WTC11 (cell line): ENCODE measurements around the gene NEUROG2.

Source experiments
- CREM ChIP-seq: sonication (generic); formaldehyde crosslinking; IDR thresholded peaks from 2 replicates; pipeline ENCODE4 v1.8.1; 2022; ENCODE audit warnings: mild to moderate bottlenecking, missing genetic modification reagents, moderate library complexity
- CTCF ChIP-seq: fragments of 200-600 bp; IDR thresholded peaks from 2 replicates; pipeline ENCODE4 v1.8.0; 2022; ENCODE audit warnings: antibody characterized with exemption
- E2F4 ChIP-seq: sonication (generic); formaldehyde crosslinking; IDR thresholded peaks from 2 replicates; pipeline ENCODE4 v1.8.1; 2022; ENCODE audit warnings: low read depth, mild to moderate bottlenecking, moderate library complexity, missing genetic modification reagents, borderline replicate concordance
- FOXK1 ChIP-seq: sonication (generic); formaldehyde crosslinking; IDR thresholded peaks from 2 replicates; pipeline ENCODE4 v1.8.0; 2022; ENCODE audit warnings: mild to moderate bottlenecking, moderate library complexity, missing genetic modification reagents
- GTF2I ChIP-seq: fragments of 250-450 bp; sonication (Bioruptor Pico); conservative IDR thresholded peaks from 2 replicates; pipeline ENCODE4 v1.4.0; 2021; ENCODE audit warnings: mild to moderate bottlenecking
- SP1 ChIP-seq: sonication (generic); formaldehyde crosslinking; conservative IDR thresholded peaks from 2 replicates; pipeline ENCODE4 v1.8.1; 2022; ENCODE audit warnings: missing genetic modification reagents
- TF ChIP-seq, protein P1 (sequence below): sonication (generic); formaldehyde crosslinking; IDR thresholded peaks from 2 replicates; pipeline ENCODE4 v1.8.1; 2022; ENCODE audit warnings: low read depth, missing genetic modification reagents, borderline replicate concordance
- TF ChIP-seq, protein P2 (sequence below): sonication (generic); formaldehyde crosslinking; conservative IDR thresholded peaks from 2 replicates; pipeline ENCODE4 v1.8.1; 2022; ENCODE audit warnings: mild to moderate bottlenecking, missing genetic modification reagents

- TF ChIP-seq SP1 (no peak), E2F4 (CRISPR knock-in tag) (no peak), CTCF (no peak), GTF2I (CRISPR knock-in tag) (no peak), FOXK1 (CRISPR knock-in tag) (no peak), CREM (CRISPR knock-in tag) (no peak)
- TF ChIP-seq, protein P1, sequence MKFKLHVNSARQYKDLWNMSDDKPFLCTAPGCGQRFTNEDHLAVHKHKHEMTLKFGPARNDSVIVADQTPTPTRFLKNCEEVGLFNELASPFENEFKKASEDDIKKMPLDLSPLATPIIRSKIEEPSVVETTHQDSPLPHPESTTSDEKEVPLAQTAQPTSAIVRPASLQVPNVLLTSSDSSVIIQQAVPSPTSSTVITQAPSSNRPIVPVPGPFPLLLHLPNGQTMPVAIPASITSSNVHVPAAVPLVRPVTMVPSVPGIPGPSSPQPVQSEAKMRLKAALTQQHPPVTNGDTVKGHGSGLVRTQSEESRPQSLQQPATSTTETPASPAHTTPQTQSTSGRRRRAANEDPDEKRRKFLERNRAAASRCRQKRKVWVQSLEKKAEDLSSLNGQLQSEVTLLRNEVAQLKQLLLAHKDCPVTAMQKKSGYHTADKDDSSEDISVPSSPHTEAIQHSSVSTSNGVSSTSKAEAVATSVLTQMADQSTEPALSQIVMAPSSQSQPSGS (CRISPR knock-in tag) = no peak
- TF ChIP-seq, protein P2, sequence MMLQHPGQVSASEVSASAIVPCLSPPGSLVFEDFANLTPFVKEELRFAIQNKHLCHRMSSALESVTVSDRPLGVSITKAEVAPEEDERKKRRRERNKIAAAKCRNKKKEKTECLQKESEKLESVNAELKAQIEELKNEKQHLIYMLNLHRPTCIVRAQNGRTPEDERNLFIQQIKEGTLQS (CRISPR knock-in tag) = no peak
Observed at GRCh38 chr4:112510291-112511092, 5.5 kb downstream of the NEUROG2 start.
